ENCODE data around the gene ZNF440.

The ZNF440 gene

DNA sequence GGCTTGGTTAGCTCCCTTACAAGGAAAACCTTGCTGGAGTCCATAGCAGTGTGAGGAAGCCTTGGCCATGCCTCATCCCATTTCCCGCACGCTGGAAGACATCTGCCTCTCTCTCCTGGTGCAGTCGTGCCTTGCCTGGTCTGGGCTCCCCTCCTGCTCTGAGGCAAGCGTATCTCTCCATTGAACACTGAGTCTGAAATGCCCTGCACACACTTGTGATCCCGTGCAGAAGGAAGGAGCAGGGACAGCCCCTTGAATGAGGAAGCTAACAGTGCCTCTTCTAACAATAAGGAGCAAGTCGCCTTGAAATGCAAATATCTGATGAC, 407 bp upstream of the ZNF440 start:
- peak overlapping the region; percentile 98 for H3K4me2 ChIP-seq (ENCODE audit: low read length)
- no peaks in the 10 kb centered on the region for H3K9me2 ChIP-seq (replicated peaks; ENCODE audit: control insufficient read depth, low read length)
- no peaks in the 10 kb centered on the region for H4K20me1 ChIP-seq (ENCODE audit: control insufficient read depth, insufficient read depth, low read depth, low read length)
- peaks cover 15% of the 10 kb centered on the region for H3K4me1 ChIP-seq (ENCODE audit: control insufficient read depth, low read length)
- no peaks in the 10 kb centered on the region for H3K27me3 ChIP-seq (ENCODE audit: control insufficient read depth, low read length)
- H3K4me3 ChIP-seq (ENCODE audit: low read length) = peak overlapping the region; percentile 100
- H3K79me2 ChIP-seq (ENCODE audit: control insufficient read depth, low read length) = peaks cover 8% of the 10 kb centered on the region
- H3F3A ChIP-seq (ENCODE audit: control insufficient read depth, insufficient read depth) = no peaks in the 10 kb centered on the region
- H3K36me3 ChIP-seq (ENCODE audit: control insufficient read depth, low read length) = no peaks in the 10 kb centered on the region
- TF ChIP-seq EZH2phosphoT487 (IDR thresholded peaks at IDR 0.05; ENCODE audit: borderline replicate concordance, low read length) (no peak), CTCF (IDR thresholded peaks at IDR 0.05; ENCODE audit: low read depth, low read length, poor library complexity, severe bottlenecking) (no peak)
- no peak overlapping the region for H3K27ac ChIP-seq (ENCODE audit: low read depth, low read length)
- H3K9me3 ChIP-seq (ENCODE audit: control insufficient read depth, insufficient read depth, low read length) = no peaks in the 10 kb centered on the region

- H3K27ac ChIP-seq (ENCODE audit: low read depth, low read length) = no peak overlapping the region
Measured at GRCh38 chr19:11814700-11815035, 595 bp downstream of the ZNF440 start.

DNA sequence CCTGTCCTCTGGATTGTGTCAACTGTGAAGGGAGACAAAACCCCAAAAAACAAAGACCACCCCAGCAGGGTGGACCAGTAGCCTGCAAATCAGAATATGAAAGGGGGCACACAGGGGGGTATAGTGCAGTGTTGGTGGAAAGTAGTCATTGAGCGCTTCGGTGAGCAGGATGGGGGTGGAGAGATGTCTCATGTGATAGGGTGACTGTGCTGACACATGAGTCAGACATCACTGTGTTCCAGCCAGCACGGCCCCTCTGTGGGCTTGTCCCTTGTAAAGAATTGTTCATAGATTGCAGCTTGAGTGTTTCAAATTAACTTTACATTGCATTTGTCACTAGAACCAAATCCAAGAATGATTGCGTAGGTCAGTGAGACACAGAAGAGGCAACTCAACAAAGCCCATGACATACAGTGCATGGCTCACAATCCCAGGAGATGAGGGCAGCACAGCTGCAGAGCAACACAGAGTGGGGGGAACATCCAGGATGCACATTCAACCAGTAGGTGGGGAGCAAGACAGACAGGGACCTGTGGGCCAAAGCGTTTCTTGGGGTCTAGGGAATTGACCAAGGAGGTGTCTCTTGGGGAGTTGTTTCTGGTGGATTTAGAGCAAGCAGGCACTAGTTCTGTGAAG, 7.5 kb downstream of the ZNF440 start:
- Histone ChIP-seq H4K20me1 (ENCODE audit: control insufficient read depth, insufficient read depth, low read depth, low read length) (no peaks in the 10 kb centered on the region), H3K27me3 (ENCODE audit: control insufficient read depth, low read length) (no peaks in the 10 kb centered on the region), H3K4me1 (ENCODE audit: control insufficient read depth, low read length) (no peaks in the 10 kb centered on the region), H3K9me2 (replicated peaks; ENCODE audit: control insufficient read depth, low read length) (no peaks in the 10 kb centered on the region), H3K36me3 (ENCODE audit: control insufficient read depth, low read length) (no peaks in the 10 kb centered on the region), H3K79me2 (ENCODE audit: control insufficient read depth, low read length) (no peaks in the 10 kb centered on the region), H3K4me3 (ENCODE audit: low read length) (no peak overlapping the region), H3K27ac (ENCODE audit: low read depth, low read length) (no peak overlapping the region), H3K9me3 (ENCODE audit: control insufficient read depth, insufficient read depth, low read length) (no peaks in the 10 kb centered on the region), H3F3A (ENCODE audit: control insufficient read depth, insufficient read depth) (no peaks in the 10 kb centered on the region; the same call in 1 of the 2 replicates), H3K4me2 (ENCODE audit: low read length) (no peak overlapping the region)
- no peak for TF ChIP-seq EZH2phosphoT487 (IDR thresholded peaks at IDR 0.05; ENCODE audit: borderline replicate concordance, low read length)
- TF ChIP-seq CTCF (IDR thresholded peaks at IDR 0.05; ENCODE audit: low read depth, low read length, poor library complexity, severe bottlenecking) = no peak

More at GRCh38 chr19:11814700-11815035, 595 bp downstream of the ZNF440 start:
- Histone ChIP-seq H3K79me2 (ENCODE audit: control insufficient read depth, low read length) (peaks cover 8% of the 10 kb centered on the region), H4K20me1 (ENCODE audit: control insufficient read depth, insufficient read depth, low read depth, low read length) (no peaks in the 10 kb centered on the region), H3K9me2 (replicated peaks; ENCODE audit: control insufficient read depth, low read length) (no peaks in the 10 kb centered on the region), H3F3A (ENCODE audit: control insufficient read depth, insufficient read depth) (no peaks in the 10 kb centered on the region), H3K27me3 (ENCODE audit: control insufficient read depth, low read length) (no peaks in the 10 kb centered on the region), H3K4me2 (ENCODE audit: low read length) (peak overlapping the region; percentile 98), H3K36me3 (ENCODE audit: control insufficient read depth, low read length) (no peaks in the 10 kb centered on the region), H3K9me3 (ENCODE audit: control insufficient read depth, insufficient read depth, low read length) (no peaks in the 10 kb centered on the region), H3K4me3 (ENCODE audit: low read length) (peak overlapping the region; percentile 100), H3K4me1 (ENCODE audit: control insufficient read depth, low read length) (peaks cover 15% of the 10 kb centered on the region)
- no peak for TF ChIP-seq EZH2phosphoT487 (IDR thresholded peaks at IDR 0.05; ENCODE audit: borderline replicate concordance, low read length)
- no peak for TF ChIP-seq CTCF (IDR thresholded peaks at IDR 0.05; ENCODE audit: low read depth, low read length, poor library complexity, severe bottlenecking)
